H1 (cell line): ENCODE data around the gene STIM2.

ENCODE experiments used
- EP300 ChIP-seq, 2 experiments: IDR thresholded peaks; 1 replicate in 1 of 2; 2 replicates in 1 of 2; pipeline ENCODE4 v1.6.1; 2011 to 2012; ENCODE audit warnings: low read depth in 2 of 2, low read length in 2 of 2, mild to moderate bottlenecking in 2 of 2, borderline replicate concordance in 1 of 2, inconsistent platforms in 1 of 2, moderate library complexity in 1 of 2
- EZH2 ChIP-seq: fragments of 200-600 bp; sonication (generic); IDR thresholded peaks from 2 replicates; pipeline ENCODE4 v1.7.1; 2012; ENCODE audit warnings: low read depth, mild to moderate bottlenecking, moderate library complexity, low read length, inconsistent platforms; ENCODE audit not compliant: severe bottlenecking
- KDM1A ChIP-seq: fragments of 200-600, 300-600 bp; sonication (generic); IDR thresholded peaks from 2 replicates; pipeline ENCODE4 v1.7.1; 2016; ENCODE audit warnings: mild to moderate bottlenecking, low read length, borderline replicate concordance
- PHF8 ChIP-seq: fragments of 200-600 bp; sonication (generic); conservative IDR thresholded peaks from 2 replicates; pipeline ENCODE4 v1.7.1; 2012; ENCODE audit warnings: low read depth, mild to moderate bottlenecking, inconsistent platforms, low read length, moderate library complexity
- POLR2A ChIP-seq, 2 experiments: IDR thresholded peaks; 1 replicate in 1 of 2; 2 replicates in 1 of 2; pipeline ENCODE4 v1.6.1; 2011; ENCODE audit warnings: low read depth in 2 of 2, low read length in 2 of 2, mild to moderate bottlenecking in 2 of 2; ENCODE audit errors: control extremely low read depth in 1 of 2
- POU5F1 ChIP-seq: IDR thresholded peaks from 2 replicates; pipeline ENCODE4 v1.6.1; 2011; ENCODE audit warnings: low read depth, mild to moderate bottlenecking, low read length, moderate library complexity
- SIN3A ChIP-seq, 2 experiments: IDR thresholded peaks in 1 of 2; conservative IDR thresholded peaks in 1 of 2; 2 replicates each; pipeline ENCODE4 v1.6.1; 2011 to 2012; ENCODE audit warnings: low read length in 2 of 2, improper control_type of control experiment in 1 of 2, low read depth in 1 of 2, mild to moderate bottlenecking in 1 of 2
- TAF1 ChIP-seq: IDR thresholded peaks from 2 replicates; pipeline ENCODE4 v1.6.1; 2011; ENCODE audit warnings: mild to moderate bottlenecking, low read depth, low read length
- ZNF274 ChIP-seq: IDR thresholded peaks from 2 replicates; pipeline ENCODE4 v1.7.0; 2012; ENCODE audit warnings: low read length, borderline replicate concordance; ENCODE audit errors: extremely low read depth
- TF ChIP-seq, protein P1 (sequence below), 3 experiments: IDR thresholded peaks; 1 replicate in 2 of 3; 2 replicates in 1 of 3; pipeline versions ENCODE4 v1.5.1 to v1.6.1; 2011; ENCODE audit warnings: low read length in 3 of 3, mild to moderate bottlenecking in 3 of 3, inconsistent platforms in 2 of 3, low read depth in 1 of 3, moderate library complexity in 1 of 3; ENCODE audit not compliant: insufficient read depth in 1 of 3; ENCODE audit errors: control extremely low read depth in 1 of 3

DNA sequence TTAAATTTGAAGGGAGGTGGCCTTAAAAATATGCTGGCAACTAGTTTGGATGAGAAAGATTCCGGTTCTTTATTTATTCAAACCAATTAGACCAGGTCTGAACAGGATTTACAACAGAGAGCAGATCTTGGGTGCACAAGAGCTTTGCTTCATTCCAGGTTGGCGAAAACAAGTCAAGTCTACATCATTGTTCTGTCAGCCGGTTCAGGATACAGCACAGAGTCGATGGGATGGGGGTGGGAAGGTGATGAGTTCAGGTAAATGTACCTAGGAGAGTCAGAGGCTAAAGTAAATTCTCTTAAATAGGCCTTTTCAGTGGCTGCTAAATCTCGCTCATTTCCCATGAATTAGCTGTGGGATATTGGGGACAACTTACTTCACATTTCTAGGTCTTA, 882 bp upstream of the STIM2 start:
- TF ChIP-seq TAF1: no peak
- TF ChIP-seq, protein P1, sequence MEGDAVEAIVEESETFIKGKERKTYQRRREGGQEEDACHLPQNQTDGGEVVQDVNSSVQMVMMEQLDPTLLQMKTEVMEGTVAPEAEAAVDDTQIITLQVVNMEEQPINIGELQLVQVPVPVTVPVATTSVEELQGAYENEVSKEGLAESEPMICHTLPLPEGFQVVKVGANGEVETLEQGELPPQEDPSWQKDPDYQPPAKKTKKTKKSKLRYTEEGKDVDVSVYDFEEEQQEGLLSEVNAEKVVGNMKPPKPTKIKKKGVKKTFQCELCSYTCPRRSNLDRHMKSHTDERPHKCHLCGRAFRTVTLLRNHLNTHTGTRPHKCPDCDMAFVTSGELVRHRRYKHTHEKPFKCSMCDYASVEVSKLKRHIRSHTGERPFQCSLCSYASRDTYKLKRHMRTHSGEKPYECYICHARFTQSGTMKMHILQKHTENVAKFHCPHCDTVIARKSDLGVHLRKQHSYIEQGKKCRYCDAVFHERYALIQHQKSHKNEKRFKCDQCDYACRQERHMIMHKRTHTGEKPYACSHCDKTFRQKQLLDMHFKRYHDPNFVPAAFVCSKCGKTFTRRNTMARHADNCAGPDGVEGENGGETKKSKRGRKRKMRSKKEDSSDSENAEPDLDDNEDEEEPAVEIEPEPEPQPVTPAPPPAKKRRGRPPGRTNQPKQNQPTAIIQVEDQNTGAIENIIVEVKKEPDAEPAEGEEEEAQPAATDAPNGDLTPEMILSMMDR (IDR thresholded peaks at IDR 0.05; ENCODE audit: control extremely low read depth in 1 of 3, insufficient read depth in 1 of 3, low read depth in 1 of 3, low read length in 3 of 3): no peak
- TF ChIP-seq SIN3A (conservative IDR thresholded peaks at IDR 0.05 in 1 of 2, IDR thresholded peaks at IDR 0.05 in 1 of 2; ENCODE audit: low read depth in 1 of 2, low read length in 2 of 2): no peak
- TF ChIP-seq PHF8: no peak
- no peak for TF ChIP-seq POU5F1
- no peak for TF ChIP-seq POLR2A (IDR thresholded peaks at IDR 0.05; ENCODE audit: control extremely low read depth in 1 of 2, low read depth in 2 of 2, low read length in 2 of 2)
- no peak for TF ChIP-seq EZH2
- no peak for TF ChIP-seq KDM1A
- no peak for TF ChIP-seq ZNF274
- no peak for TF ChIP-seq EP300 (IDR thresholded peaks at IDR 0.05; ENCODE audit: borderline replicate concordance in 1 of 2, low read depth in 2 of 2, low read length in 2 of 2)
